Vagina (tissue), 2 donors: ENCODE data around the gene ZNF423. TPM values are rescaled to one million over a fixed set of nuclear protein-coding genes. Genes with fewer than 3 reads are reported as not detected.
A peak's percentile ranks its signal among the peaks of the same experiment; 100 is the strongest.

Experiments
- DNase-seq, 2 donors: peaks; one replicate each; pipeline ENCODE4 v3.0.0-alpha.2; 2017; ENCODE audit errors: extremely low spot score in 2 of 2
- H3K27ac ChIP-seq: fragments of 200-600 bp; sonication (generic); one replicate; pipeline ENCODE4 v1.5.1; 2019
- H3K27me3 ChIP-seq: fragments of 200-600 bp; sonication (generic); one replicate; pipeline ENCODE4 v1.5.1; 2019
- H3K36me3 ChIP-seq, 2 donors: fragments of 200-600 bp; sonication (generic); one replicate each; pipeline ENCODE4 v1.5.1; 2017 to 2019
- H3K4me1 ChIP-seq: fragments of 200-600 bp; sonication (generic); one replicate; pipeline ENCODE4 v1.5.1; 2019
- H3K4me3 ChIP-seq, 2 donors: fragments of 200-600 bp; sonication (generic); 1 replicate in 1 of 2; 2 replicates in 1 of 2; pipeline ENCODE4 v1.5.1; 2016 to 2019
- H3K9me3 ChIP-seq: fragments of 200-600 bp; sonication (generic); one replicate; pipeline ENCODE4 v1.5.1; 2019
- POLR2A ChIP-seq, 2 donors: fragments of 450-650 bp; IDR thresholded peaks; one replicate each; pipeline ENCODE4 v1.6.1; 2017; ENCODE audit warnings: antibody characterized with exemption in 2 of 2, mild to moderate bottlenecking in 2 of 2, moderate library complexity in 2 of 2
- POLR2AphosphoS5 ChIP-seq, 2 donors: sonication (generic); formaldehyde crosslinking; IDR thresholded peaks; one replicate each; pipeline ENCODE4 v1.9.0; 2017; ENCODE audit warnings: antibody characterized with exemption in 2 of 2, mild to moderate bottlenecking in 2 of 2, low read depth in 1 of 2; ENCODE audit not compliant: insufficient read depth in 1 of 2
- intact Hi-C: fragments of 100-400 bp; cut with DNase I; formaldehyde crosslinking; loops from one replicate; pipeline ENCODE4 v1.15.1; 2023
- total RNA-seq: library from RNA; depleted of rRNA; stranded (reverse); fragments of >200 nt; gene quantifications from one replicate; pipeline ENCODE4 v1.2.3, GENCODE V29; 2016
- TF ChIP-seq, protein P1 (sequence below), 3 experiments: fragments of 450-650 bp in 2 of 3; fragments of 200-600 bp in 1 of 3; sonication (generic) in 1 of 3; IDR thresholded peaks; one replicate each; pipeline ENCODE4 v1.5.1; 2017 to 2019; ENCODE audit warnings: antibody characterized with exemption in 3 of 3, mild to moderate bottlenecking in 2 of 3, moderate library complexity in 2 of 3

The ZNF423 gene
- total RNA-seq, 1 donor from 2014 or later, result 10.3 TPM

DNA sequence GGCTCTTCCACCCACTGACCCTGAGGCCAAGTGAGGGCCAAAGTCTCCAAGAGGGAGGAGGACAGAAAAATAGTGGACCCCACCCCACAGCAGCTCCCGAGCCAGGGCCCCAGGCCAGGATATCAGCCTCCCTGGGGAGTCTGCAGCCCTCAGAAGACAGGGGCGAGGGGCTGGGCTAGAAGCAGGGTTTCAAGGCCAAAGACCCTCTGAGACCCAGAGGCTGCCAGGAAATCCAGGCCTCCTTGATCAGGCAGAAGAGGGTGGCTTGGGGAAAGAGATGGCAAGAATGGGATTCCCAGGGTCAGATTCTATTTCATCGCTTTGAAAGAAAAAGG, 156.1 kb downstream of the ZNF423 start:
- no peak for DNase-seq
- Histone ChIP-seq H3K4me3 (no peak overlapping the region), H3K27ac (peak overlapping the region; percentile 69), H3K4me1 (peaks cover 50% of the 10 kb centered on the region), H3K9me3 (no peaks in the 10 kb centered on the region), H3K36me3 (no peaks in the 10 kb centered on the region), H3K27me3 (no peaks in the 10 kb centered on the region)
- intact Hi-C loops, result no loop called here
- TF ChIP-seq POLR2AphosphoS5 (IDR thresholded peaks at IDR 0.05; ENCODE audit: insufficient read depth in 1 of 2, low read depth in 1 of 2) (no peak), POLR2A (IDR thresholded peaks at IDR 0.05) (no peak)
- TF ChIP-seq, protein P1, sequence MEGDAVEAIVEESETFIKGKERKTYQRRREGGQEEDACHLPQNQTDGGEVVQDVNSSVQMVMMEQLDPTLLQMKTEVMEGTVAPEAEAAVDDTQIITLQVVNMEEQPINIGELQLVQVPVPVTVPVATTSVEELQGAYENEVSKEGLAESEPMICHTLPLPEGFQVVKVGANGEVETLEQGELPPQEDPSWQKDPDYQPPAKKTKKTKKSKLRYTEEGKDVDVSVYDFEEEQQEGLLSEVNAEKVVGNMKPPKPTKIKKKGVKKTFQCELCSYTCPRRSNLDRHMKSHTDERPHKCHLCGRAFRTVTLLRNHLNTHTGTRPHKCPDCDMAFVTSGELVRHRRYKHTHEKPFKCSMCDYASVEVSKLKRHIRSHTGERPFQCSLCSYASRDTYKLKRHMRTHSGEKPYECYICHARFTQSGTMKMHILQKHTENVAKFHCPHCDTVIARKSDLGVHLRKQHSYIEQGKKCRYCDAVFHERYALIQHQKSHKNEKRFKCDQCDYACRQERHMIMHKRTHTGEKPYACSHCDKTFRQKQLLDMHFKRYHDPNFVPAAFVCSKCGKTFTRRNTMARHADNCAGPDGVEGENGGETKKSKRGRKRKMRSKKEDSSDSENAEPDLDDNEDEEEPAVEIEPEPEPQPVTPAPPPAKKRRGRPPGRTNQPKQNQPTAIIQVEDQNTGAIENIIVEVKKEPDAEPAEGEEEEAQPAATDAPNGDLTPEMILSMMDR (IDR thresholded peaks at IDR 0.05), result no peak

DNA sequence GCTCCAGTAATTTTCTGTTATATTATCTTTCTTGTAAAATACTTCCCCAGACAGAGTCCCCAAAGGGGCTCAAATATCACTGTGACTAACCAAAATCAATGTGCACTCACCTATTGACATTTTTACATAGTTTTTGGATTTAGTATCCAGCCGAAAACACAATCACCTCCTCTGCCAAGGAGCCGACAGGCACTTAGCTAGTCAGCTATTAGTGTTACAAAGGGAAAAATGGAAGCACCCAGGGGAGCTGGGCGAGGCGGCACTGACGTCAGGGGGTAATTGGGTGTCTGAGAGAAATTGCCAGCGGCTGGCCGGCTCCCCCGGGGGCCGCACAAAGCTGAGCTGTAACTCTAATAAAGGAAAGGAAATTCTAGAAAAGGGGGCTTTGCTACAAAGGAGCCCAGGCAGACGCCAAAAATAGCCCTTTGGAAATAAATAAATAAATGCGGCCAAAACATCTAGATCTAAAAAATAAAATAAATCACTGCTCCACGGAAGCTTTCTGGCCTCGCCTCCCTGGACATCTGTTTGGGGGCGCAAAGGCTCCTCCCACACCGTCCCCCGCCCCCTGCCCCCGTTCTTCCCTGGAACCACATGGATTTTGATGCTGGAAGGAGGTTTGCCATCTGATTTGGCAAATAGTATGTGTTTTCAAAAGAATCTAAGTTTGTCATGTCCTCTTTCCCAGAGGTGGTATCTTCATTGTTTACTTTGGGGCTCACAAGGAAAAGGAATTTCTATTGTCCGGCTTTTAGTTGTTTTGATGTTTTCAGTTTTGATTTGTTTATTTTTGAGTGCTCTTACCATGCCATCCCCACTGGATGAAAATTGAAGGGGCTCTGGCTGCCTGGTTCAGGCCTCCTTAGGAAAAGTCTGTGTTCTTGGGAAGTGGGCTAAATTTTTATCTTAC, 156.7 kb downstream of the ZNF423 start:
- no peaks in the 10 kb centered on the region for H3K9me3 ChIP-seq
- peaks cover 50% of the 10 kb centered on the region for H3K4me1 ChIP-seq
- no peaks in the 10 kb centered on the region for H3K27me3 ChIP-seq
- no peaks in the 10 kb centered on the region for H3K36me3 ChIP-seq
- TF ChIP-seq POLR2A (IDR thresholded peaks at IDR 0.05) (no peak), POLR2AphosphoS5 (IDR thresholded peaks at IDR 0.05; ENCODE audit: insufficient read depth in 1 of 2, low read depth in 1 of 2) (no peak)
- TF ChIP-seq, protein P1 (IDR thresholded peaks at IDR 0.05), result no peak
- DNase-seq, result no peak
- intact Hi-C loops, result no loop called here
- H3K4me3 ChIP-seq, result peak overlapping the region in 1 of 2 donors; percentile 17
- H3K27ac ChIP-seq, result peak overlapping the region; percentile 69

DNA sequence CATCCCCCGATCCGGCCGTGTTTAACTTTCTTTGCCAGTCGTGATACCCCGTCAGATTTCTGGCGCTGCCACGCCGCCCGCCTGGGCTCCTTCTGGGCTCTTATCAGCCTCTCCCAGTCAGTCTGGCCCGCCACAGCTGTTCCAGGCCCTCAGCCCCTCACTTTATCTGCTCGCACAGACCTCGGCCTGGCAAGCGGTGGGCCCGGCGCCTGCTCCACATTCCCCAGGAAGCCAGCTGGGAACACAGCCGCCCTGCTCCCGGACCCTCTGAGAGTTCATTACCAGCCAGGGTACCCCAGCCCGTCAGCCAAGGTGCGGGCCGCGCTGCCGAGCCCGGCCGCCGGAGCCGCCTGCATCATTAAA, 157.5 kb downstream of the ZNF423 start:
- Histone ChIP-seq H3K4me1 (peaks cover 45% of the 10 kb centered on the region), H3K27ac (no peak overlapping the region)
- intact Hi-C loops, result no loop called here

DNA sequence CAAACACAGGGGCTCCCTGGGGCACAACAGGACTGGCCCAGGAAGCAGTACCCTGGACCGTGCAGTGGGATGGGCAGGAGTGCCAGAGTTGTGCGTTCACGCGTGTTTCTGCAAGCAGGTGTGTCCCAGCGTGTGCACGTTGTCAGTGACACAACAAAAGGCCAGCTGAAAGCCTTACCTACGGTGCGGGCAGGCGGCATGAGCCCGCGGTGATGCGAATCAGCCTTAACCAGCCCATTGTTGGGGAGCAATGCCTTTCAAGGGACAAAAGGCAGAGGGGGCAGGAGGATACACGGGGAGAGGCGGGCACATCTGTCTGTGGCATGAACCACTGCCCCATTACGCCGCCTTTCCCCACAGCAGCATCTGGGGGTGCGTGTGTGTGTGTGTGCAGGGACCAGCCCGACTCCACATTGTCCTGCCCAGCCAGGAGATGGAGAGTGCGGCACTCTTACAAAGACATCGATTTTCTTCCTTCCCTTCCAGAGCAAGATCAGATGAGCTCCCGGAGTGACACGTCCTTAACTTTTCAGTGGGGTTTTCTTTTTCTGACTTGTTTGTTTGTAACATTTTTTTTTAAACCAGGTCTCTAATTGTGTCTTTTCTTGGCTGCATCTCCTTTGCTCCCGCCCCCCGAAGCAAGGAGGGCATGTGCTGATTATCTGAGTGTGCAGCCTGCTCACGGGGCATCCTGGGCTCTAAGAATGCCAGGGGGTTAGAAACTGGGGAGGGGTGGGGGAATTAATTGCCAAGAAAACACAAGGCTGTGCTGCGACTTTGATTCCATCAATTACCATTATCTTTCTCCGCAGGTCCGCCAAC, 158.1 kb downstream of the ZNF423 start:
- TF ChIP-seq POLR2A (IDR thresholded peaks at IDR 0.05) (no peak), POLR2AphosphoS5 (IDR thresholded peaks at IDR 0.05; ENCODE audit: insufficient read depth in 1 of 2, low read depth in 1 of 2) (no peak)
- TF ChIP-seq, protein P1 (IDR thresholded peaks at IDR 0.05), result no peak
- no peaks in the 10 kb centered on the region for H3K27me3 ChIP-seq
- no peak for DNase-seq
- intact Hi-C loops, result no loop called here
- no peaks in the 10 kb centered on the region for H3K36me3 ChIP-seq
- no peaks in the 10 kb centered on the region for H3K9me3 ChIP-seq
- H3K4me3 ChIP-seq, result no peak overlapping the region
- H3K4me1 ChIP-seq, result peaks cover 40% of the 10 kb centered on the region
- H3K27ac ChIP-seq, result no peak overlapping the region

More for the DNA sequence above, 157.5 kb downstream of the ZNF423 start:
- Histone ChIP-seq H3K27me3 (no peaks in the 10 kb centered on the region), H3K4me3 (no peak overlapping the region), H3K9me3 (no peaks in the 10 kb centered on the region), H3K36me3 (no peaks in the 10 kb centered on the region)
- no peak for TF ChIP-seq POLR2AphosphoS5 (IDR thresholded peaks at IDR 0.05; ENCODE audit: insufficient read depth in 1 of 2, low read depth in 1 of 2)
- TF ChIP-seq, protein P1 (IDR thresholded peaks at IDR 0.05), result no peak
- no peak for TF ChIP-seq POLR2A (IDR thresholded peaks at IDR 0.05)
- DNase-seq, result no peak
